Panc1 (cell line): Measurements from ENCODE around the gene ZNF486. TPM values are rescaled to one million over a fixed set of nuclear protein-coding genes. Genes with fewer than 3 reads are reported as not detected.
"Not testable (repeated sequence)": the region's sequence is repeated elsewhere in the genome, so short reads cannot be mapped to it uniquely, and the experiment has no call there.

Source experiments
- ATAC-seq: fragments of 200-7000 bp; cut with Tn5 transposase; 2 replicates; pipeline ENCODE4 v1.9.1; 2020; ENCODE audit warnings: mild to moderate bottlenecking, moderate library complexity
- BruUV-seq: library from RNA; stranded (reverse); fragments of 400-500 nt; replicated peaks from 2 replicates; lab custom pipeline; 2021; lab: Mats Ljungman, UMichigan
- CTCF ChIA-PET: fragments of 300-600 bp; sonication (Branson Sonifier 250); formaldehyde crosslinking; loops from one replicate; lab custom pipeline; 2022; ENCODE audit warnings: antibody characterized with exemption; lab: Charles Lee
- POLR2A ChIA-PET: fragments of 300-600 bp; sonication (Branson Sonifier 250); formaldehyde crosslinking; loops from one replicate; lab custom pipeline; 2022; ENCODE audit warnings: antibody characterized with exemption; lab: Charles Lee
- DNase-seq: peaks from one replicate; pipeline ENCODE4 v3.0.0-alpha.2; 2010; ENCODE audit warnings: low read depth, low spot score
- H3K27ac ChIP-seq: 2 replicates; pipeline ENCODE4 v1.5.1; 2011; ENCODE audit warnings: mild to moderate bottlenecking, low read length, inconsistent platforms
- H3K27me3 ChIP-seq: fragments of 200-500 bp; sonication (Bioruptor generic); 2 replicates; pipeline ENCODE4 v1.6.0; 2014; ENCODE audit warnings: low read length, inconsistent platforms; ENCODE audit not compliant: control insufficient read depth, insufficient read depth
- H3K36me3 ChIP-seq: fragments of 200-500 bp; sonication (Bioruptor generic); 2 replicates; pipeline ENCODE4 v1.5.1; 2014; ENCODE audit warnings: inconsistent platforms, mild to moderate bottlenecking, low read length, moderate library complexity; ENCODE audit not compliant: control insufficient read depth, insufficient read depth
- H3K4me1 ChIP-seq: 2 replicates; pipeline ENCODE4 v1.5.1; 2011; ENCODE audit warnings: inconsistent platforms, mild to moderate bottlenecking, low read length, moderate library complexity; ENCODE audit not compliant: control insufficient read depth, insufficient read depth
- H3K4me3 ChIP-seq, 2 experiments: 2 replicates each; pipeline ENCODE4 v1.5.1; 2011 to 2012; ENCODE audit warnings: low read depth in 2 of 2, low read length in 2 of 2, mild to moderate bottlenecking in 2 of 2, inconsistent platforms in 1 of 2, moderate library complexity in 1 of 2
- H3K9me3 ChIP-seq: fragments of 200-500 bp; sonication (Bioruptor generic); 2 replicates; pipeline ENCODE4 v1.5.1; 2014; ENCODE audit warnings: low read depth, mild to moderate bottlenecking, inconsistent platforms, low read length, moderate library complexity; ENCODE audit not compliant: control insufficient read depth, insufficient read depth
- CTCF ChIP-seq: fragments of 450-650 bp; IDR thresholded peaks from 2 replicates; pipeline ENCODE4 v1.5.1; 2017; ENCODE audit warnings: mild to moderate bottlenecking
- SIN3A ChIP-seq: IDR thresholded peaks from 2 replicates; pipeline ENCODE4 v1.6.1; 2012; ENCODE audit warnings: low read depth, mild to moderate bottlenecking, low read length, moderate library complexity, borderline replicate concordance; ENCODE audit not compliant: insufficient read depth
- in situ Hi-C: cut with HindIII; loops from 2 replicates; pipeline ENCODE4 v1.10.0; 2016; ENCODE audit warnings: low sequenced_read_pairs, low pct_unique_long_range_greater_than_20kb
- intact Hi-C: fragments of 100-400 bp; cut with micrococcal nuclease; formaldehyde crosslinking; loops from one replicate; pipeline ENCODE4 v1.10.0; 2022; ENCODE audit not compliant: unreplicated experiment
- total RNA-seq: library from RNA; stranded (reverse); gene quantifications from one replicate; pipeline ENCODE4 v1.2.1, GENCODE V29; 2021; ENCODE audit not compliant: unreplicated experiment

The ZNF486 gene
- total RNA-seq, 1 experiment from 2014 or later = 7.8 TPM

GRCh38 chr19:20247016-20247683 is 80.1 kb downstream of the ZNF486 start:
- POLR2A ChIA-PET = no interaction called here
- ATAC-seq = peak; percentile 86
- intact Hi-C loops = loop anchor here (5.0 kb wide), 1 partner anchor 265 kb away; no protein-coding TSS in a partner anchor

GRCh38 chr19:20248258-20248657 is 81.2 kb downstream of the ZNF486 start:
- CTCF ChIA-PET = interaction anchor here (0.6 to 0.7 kb wide), 2 partner anchors 227 to 585 kb away, joined by 6 to 8 read pairs; no protein-coding TSS in a partner anchor
- H3K36me3 ChIP-seq, H3K4me3 ChIP-seq, in situ Hi-C loops, DNase-seq, BruUV-seq, H3K27ac ChIP-seq, POLR2A ChIA-PET, ATAC-seq, H3K27me3 ChIP-seq, H3K4me1 ChIP-seq, H3K9me3 ChIP-seq: not testable (repeated sequence)
- intact Hi-C loops = loop anchor here (5.0 kb wide), 1 partner anchor 264 kb away; no protein-coding TSS in a partner anchor

More at GRCh38 chr19:20247016-20247683, 80.1 kb downstream of the ZNF486 start:
- in situ Hi-C loops = no loop called here
- H3K36me3 ChIP-seq = no peaks in the 10 kb centered on the region
- no peak overlapping the region for H3K4me3 ChIP-seq
- TF ChIP-seq SIN3A = no peak
- TF ChIP-seq CTCF = peak; percentile 81
- no TSS peak for BruUV-seq
- no peak overlapping the region for H3K27ac ChIP-seq
- no peaks in the 10 kb centered on the region for H3K27me3 ChIP-seq
- no peaks in the 10 kb centered on the region for H3K9me3 ChIP-seq
- no peaks in the 10 kb centered on the region for H3K4me1 ChIP-seq
- CTCF ChIA-PET = interaction anchor here (0.5 to 0.7 kb wide), 2 partner anchors 586 to 765 kb away, joined by 6 to 8 read pairs; no protein-coding TSS in a partner anchor
- peak; percentile 5 for DNase-seq

Other genes starting within 250 kb of the ZNF486 start
- gene ZNF682, start 127.7 kb upstream of the ZNF486 start, total RNA-seq = 4.5 TPM
- gene ZNF90, start 89.2 kb upstream of the ZNF486 start, total RNA-seq = 7.5 TPM